SU-DHL-6 (cell line): ENCODE data around the gene FNTB.

Source experiments
- H2AFZ ChIP-seq: fragments of 200-600 bp; sonication (generic); 2 replicates; pipeline ENCODE4 v1.6.1; 2014; ENCODE audit warnings: low read depth, mild to moderate bottlenecking, moderate library complexity, mixed read lengths, antibody characterized with exemption, low read length; ENCODE audit not compliant: severe bottlenecking
- H3F3A ChIP-seq: fragments of 200-600 bp; shearing (Covaris generic); 2 replicates; pipeline ENCODE4 v1.6.0; 2016; ENCODE audit warnings: antibody characterized with exemption, mild to moderate bottlenecking; ENCODE audit not compliant: insufficient read depth
- H3K27ac ChIP-seq: fragments of 200-600 bp; sonication (generic); 2 replicates; pipeline ENCODE4 v1.5.1; 2016; ENCODE audit warnings: low read depth, mild to moderate bottlenecking, low read length, moderate library complexity, mixed read lengths
- H3K27me3 ChIP-seq: fragments of 200-600 bp; sonication (generic), shearing (Covaris generic); 2 replicates; pipeline ENCODE4 v1.6.0; 2014; ENCODE audit warnings: mild to moderate bottlenecking, low read length
- H3K36me3 ChIP-seq: fragments of 200-600 bp; sonication (generic); 2 replicates; pipeline ENCODE4 v1.6.1; 2014; ENCODE audit warnings: mild to moderate bottlenecking, low read length, mixed read lengths
- H3K4me2 ChIP-seq: fragments of 300-600, 200-600 bp; shearing (Covaris generic), sonication (generic); 2 replicates; pipeline ENCODE4 v1.6.0; 2014; ENCODE audit warnings: low read length, low read depth, mild to moderate bottlenecking; ENCODE audit not compliant: poor library complexity, severe bottlenecking
- H3K4me3 ChIP-seq: fragments of 200-600 bp; sonication (generic); 2 replicates; pipeline ENCODE4 v1.5.1; 2014; ENCODE audit warnings: antibody characterized with exemption, low read length, mild to moderate bottlenecking, mixed read lengths; ENCODE audit not compliant: insufficient read depth, poor library complexity, severe bottlenecking
- H3K79me2 ChIP-seq: fragments of 200-600 bp; sonication (generic); 2 replicates; pipeline ENCODE4 v1.6.1; 2014; ENCODE audit warnings: mild to moderate bottlenecking, low read length, moderate library complexity; ENCODE audit not compliant: insufficient read depth
- H3K9ac ChIP-seq: fragments of 200-600 bp; sonication (generic); 2 replicates; pipeline ENCODE4 v1.7.0; 2014; ENCODE audit warnings: mild to moderate bottlenecking, low read length
- H3K9me2 ChIP-seq: fragments of 200-600 bp; sonication (generic); replicated peaks from 2 replicates; pipeline ENCODE4 v1.6.1; 2014; ENCODE audit warnings: low read length; ENCODE audit not compliant: insufficient read depth
- H3K9me3 ChIP-seq: fragments of 200-600 bp; sonication (generic); 2 replicates; pipeline ENCODE4 v1.6.1; 2014; ENCODE audit warnings: low read length, mixed read lengths; ENCODE audit not compliant: insufficient read depth
- H4K20me1 ChIP-seq: fragments of 200-600 bp; sonication (generic); 2 replicates; pipeline ENCODE4 v1.6.1; 2014; ENCODE audit warnings: low read depth, mild to moderate bottlenecking, antibody characterized with exemption, low read length, moderate library complexity, mixed read lengths
- CTCF ChIP-seq: fragments of 200-600 bp; sonication (generic); IDR thresholded peaks from one replicate; pipeline ENCODE4 v1.5.1; 2017; ENCODE audit warnings: antibody characterized with exemption, mild to moderate bottlenecking, low read length, moderate library complexity; ENCODE audit not compliant: insufficient read depth, poor library complexity, severe bottlenecking
- EZH2phosphoT487 ChIP-seq: fragments of 200-600 bp; sonication (generic), shearing (Covaris generic); conservative IDR thresholded peaks from 2 replicates; pipeline ENCODE4 v1.6.1; 2018; ENCODE audit warnings: mild to moderate bottlenecking, antibody characterized with exemption, low read length, moderate library complexity, mixed read lengths

The FNTB gene

GRCh38 chr14:65106736-65107135 is 120.0 kb downstream of the FNTB start:
- Histone ChIP-seq H3K9me2 (no peaks in the 10 kb centered on the region), H2AFZ (no peak overlapping the region), H3K9ac (no peak overlapping the region), H3K79me2 (peaks cover 3% of the 10 kb centered on the region; the same call in 1 of the 2 replicates), H3F3A (0 out of 2 replicates have a peak, but pooled peaks cover 4% of the 10 kb centered on the region), H3K9me3 (no peaks in the 10 kb centered on the region), H3K36me3 (no peaks in the 10 kb centered on the region), H3K4me3 (no peak overlapping the region), H3K27me3 (no peaks in the 10 kb centered on the region), H3K4me2 (no peak overlapping the region), H3K27ac (no peak overlapping the region), H4K20me1 (no peaks in the 10 kb centered on the region)
- TF ChIP-seq EZH2phosphoT487 (no peak), CTCF (no peak)

GRCh38 chr14:65107200-65107599 is 120.5 kb downstream of the FNTB start:
- H3K9ac ChIP-seq = no peak overlapping the region
- H3K4me3 ChIP-seq = no peak overlapping the region
- TF ChIP-seq EZH2phosphoT487 (no peak), CTCF (no peak)
- H3K9me2 ChIP-seq = no peaks in the 10 kb centered on the region
- no peaks in the 10 kb centered on the region for H3K36me3 ChIP-seq
- no peaks in the 10 kb centered on the region for H3K9me3 ChIP-seq
- H2AFZ ChIP-seq = no peak overlapping the region
- H4K20me1 ChIP-seq = no peaks in the 10 kb centered on the region
- H3K27me3 ChIP-seq = no peaks in the 10 kb centered on the region
- H3K27ac ChIP-seq = no peak overlapping the region
- H3K79me2 ChIP-seq = no peaks in the 10 kb centered on the region
- 0 out of 2 replicates have a peak, but pooled peaks cover 4% of the 10 kb centered on the region for H3F3A ChIP-seq
- H3K4me2 ChIP-seq = no peak overlapping the region

GRCh38 chr14:65109357-65109756 is 122.7 kb downstream of the FNTB start:
- Histone ChIP-seq H3K79me2 (no peaks in the 10 kb centered on the region), H3K9me2 (no peaks in the 10 kb centered on the region), H2AFZ (no peak overlapping the region), H3K4me3 (no peak overlapping the region), H4K20me1 (no peaks in the 10 kb centered on the region), H3K36me3 (no peaks in the 10 kb centered on the region), H3K9ac (no peak overlapping the region), H3F3A (0 out of 2 replicates have a peak, but pooled peaks cover 4% of the 10 kb centered on the region), H3K27me3 (no peaks in the 10 kb centered on the region), H3K4me2 (no peak overlapping the region), H3K9me3 (no peaks in the 10 kb centered on the region), H3K27ac (no peak overlapping the region)
- TF ChIP-seq CTCF = no peak
- no peak for TF ChIP-seq EZH2phosphoT487

GRCh38 chr14:65110525-65110924 is 123.8 kb downstream of the FNTB start:
- Histone ChIP-seq H3K9me3 (no peaks in the 10 kb centered on the region), H3K79me2 (no peaks in the 10 kb centered on the region), H2AFZ (no peak overlapping the region), H3K4me2 (no peak overlapping the region), H3K27ac (no peak overlapping the region), H3K9me2 (no peaks in the 10 kb centered on the region), H4K20me1 (no peaks in the 10 kb centered on the region), H3K27me3 (no peaks in the 10 kb centered on the region), H3K4me3 (no peak overlapping the region), H3F3A (no peaks in the 10 kb centered on the region), H3K36me3 (no peaks in the 10 kb centered on the region), H3K9ac (no peak overlapping the region)
- TF ChIP-seq CTCF = no peak
- no peak for TF ChIP-seq EZH2phosphoT487
